Neutrophil (primary cell): ENCODE measurements around the gene PAX5.

Experiments used
- H3K27ac ChIP-seq: fragments of 200-600 bp; sonication (generic); 2 replicates; pipeline ENCODE4 v1.5.1; 2016; ENCODE audit warnings: mild to moderate bottlenecking, moderate library complexity
- H3K27me3 ChIP-seq: fragments of 200-600 bp; sonication (generic); 2 replicates; pipeline ENCODE4 v1.6.0; 2016; ENCODE audit warnings: mild to moderate bottlenecking
- H3K36me3 ChIP-seq: fragments of 200-600 bp; sonication (generic); 2 replicates; pipeline ENCODE4 v1.5.1; 2017
- H3K4me1 ChIP-seq, 2 experiments: fragments of 200-600 bp in 1 of 2; sonication (generic) in 1 of 2; 1 replicate in 1 of 2; 2 replicates in 1 of 2; pipeline versions ENCODE4 v1.5.1 to v1.6.1; 2013 to 2016; ENCODE audit warnings: low read depth in 1 of 2, low read length in 1 of 2, mild to moderate bottlenecking in 1 of 2, moderate library complexity in 1 of 2; ENCODE audit not compliant: control insufficient read depth in 1 of 2, insufficient read depth in 1 of 2
- H3K4me3 ChIP-seq, 2 experiments: fragments of 200-600 bp in 1 of 2; sonication (generic) in 1 of 2; 1 replicate in 1 of 2; 2 replicates in 1 of 2; pipeline ENCODE4 v1.5.1; 2013 to 2016; ENCODE audit warnings: low read depth in 1 of 2, low read length in 1 of 2, mild to moderate bottlenecking in 1 of 2, moderate library complexity in 1 of 2
- H3K9me3 ChIP-seq: fragments of 200-600 bp; sonication (generic); 2 replicates; pipeline ENCODE4 v1.5.1; 2016
- CTCF ChIP-seq: fragments of 200-600 bp; sonication (generic); IDR thresholded peaks from 2 replicates; pipeline ENCODE4 v1.5.1; 2016; ENCODE audit warnings: antibody characterized with exemption

Gene PAX5

GRCh38 chr9:36924071-36924470 lies 110.0 kb downstream of the PAX5 start:
- no peak overlapping the region for H3K4me3 ChIP-seq
- TF ChIP-seq CTCF = no peak
- no peak overlapping the region for H3K27ac ChIP-seq
- H3K36me3 ChIP-seq = no peaks in the 10 kb centered on the region
- no peaks in the 10 kb centered on the region for H3K9me3 ChIP-seq
- H3K4me1 ChIP-seq = no peaks in the 10 kb centered on the region
- peaks cover 12% of the 10 kb centered on the region for H3K27me3 ChIP-seq

GRCh38 chr9:36923025-36923625 lies 110.9 kb downstream of the PAX5 start:
- no peaks in the 10 kb centered on the region for H3K4me1 ChIP-seq
- H3K4me3 ChIP-seq = no peak overlapping the region
- TF ChIP-seq CTCF = no peak
- no peaks in the 10 kb centered on the region for H3K36me3 ChIP-seq
- no peak overlapping the region for H3K27ac ChIP-seq
- H3K27me3 ChIP-seq = peaks cover 6% of the 10 kb centered on the region
- no peaks in the 10 kb centered on the region for H3K9me3 ChIP-seq

- no peak for TF ChIP-seq CTCF
- Histone ChIP-seq H3K27me3 (peaks cover 3% of the 10 kb centered on the region), H3K27ac (no peak overlapping the region), H3K36me3 (no peaks in the 10 kb centered on the region), H3K9me3 (no peaks in the 10 kb centered on the region), H3K4me3 (no peak overlapping the region), H3K4me1 (no peaks in the 10 kb centered on the region)
Observed at GRCh38 chr9:36922548-36922947, 111.5 kb downstream of the PAX5 start.

- H3K27me3 ChIP-seq = peaks cover 46% of the 10 kb centered on the region
- H3K27ac ChIP-seq = no peak overlapping the region
- TF ChIP-seq CTCF = no peak
Observed at GRCh38 chr9:36914212-36914577, 119.9 kb downstream of the PAX5 start.

GRCh38 chr9:36913393-36914211 lies 120.5 kb downstream of the PAX5 start:
- Histone ChIP-seq H3K36me3 (no peaks in the 10 kb centered on the region), H3K27ac (no peak overlapping the region), H3K27me3 (peaks cover 51% of the 10 kb centered on the region), H3K9me3 (no peaks in the 10 kb centered on the region), H3K4me3 (no peak overlapping the region), H3K4me1 (no peaks in the 10 kb centered on the region)
- no peak for TF ChIP-seq CTCF

More at GRCh38 chr9:36914212-36914577, 119.9 kb downstream of the PAX5 start:
- Histone ChIP-seq H3K4me3 (no peak overlapping the region), H3K36me3 (no peaks in the 10 kb centered on the region), H3K9me3 (no peaks in the 10 kb centered on the region), H3K4me1 (no peaks in the 10 kb centered on the region)
